H54 (cell line): ENCODE data around the gene SLC35E3.
"Not testable (repeated sequence)": the region's sequence is repeated elsewhere in the genome, so short reads cannot be mapped to it uniquely, and the experiment has no call there.

Experiments
- DNase-seq: peaks from one replicate; pipeline ENCODE4 v3.0.0; 2011; ENCODE audit warnings: low spot score, mixed read lengths; ENCODE audit not compliant: insufficient read length
- FAIRE-seq: peaks from 3 replicates; lab custom pipeline; 2011; peaks lifted over from hg19 to GRCh38; lab: Jason Lieb, UNC
- POLR2A ChIP-seq: IDR thresholded peaks from 2 replicates; pipeline ENCODE4 v1.6.1; 2011; ENCODE audit warnings: low read depth, mild to moderate bottlenecking, low read length

SLC35E3 gene

GRCh38 chr12:68793975-68794652, 48.1 kb downstream of the SLC35E3 start:
- FAIRE-seq (no peak), DNase-seq (no peak)
- TF ChIP-seq POLR2A, result no peak

GRCh38 chr12:68794653-68795251, 48.8 kb downstream of the SLC35E3 start:
- no peak for DNase-seq
- TF ChIP-seq POLR2A, result no peak
- FAIRE-seq, result peak; percentile 11

DNA sequence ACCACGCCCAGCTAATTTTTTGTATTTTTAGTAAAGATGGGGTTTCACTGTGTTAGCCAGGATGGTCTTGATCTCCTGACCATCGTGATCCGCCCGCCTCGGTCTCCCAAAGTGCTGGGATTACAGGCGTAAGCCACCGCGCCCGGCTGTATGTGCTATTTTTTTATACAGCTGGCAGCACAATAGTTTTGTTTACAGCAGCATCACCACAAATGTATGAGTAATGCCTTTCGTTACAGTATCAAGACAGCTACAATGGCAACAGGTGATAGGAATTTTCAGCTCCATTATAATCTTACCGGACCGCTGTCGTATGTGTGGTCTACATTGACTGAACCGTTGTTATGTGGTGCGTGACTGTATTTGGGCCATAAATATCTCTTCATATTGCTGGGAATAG, 50.4 kb downstream of the SLC35E3 start:
- FAIRE-seq (no peak), DNase-seq (no peak)
- TF ChIP-seq POLR2A, result no peak

DNA sequence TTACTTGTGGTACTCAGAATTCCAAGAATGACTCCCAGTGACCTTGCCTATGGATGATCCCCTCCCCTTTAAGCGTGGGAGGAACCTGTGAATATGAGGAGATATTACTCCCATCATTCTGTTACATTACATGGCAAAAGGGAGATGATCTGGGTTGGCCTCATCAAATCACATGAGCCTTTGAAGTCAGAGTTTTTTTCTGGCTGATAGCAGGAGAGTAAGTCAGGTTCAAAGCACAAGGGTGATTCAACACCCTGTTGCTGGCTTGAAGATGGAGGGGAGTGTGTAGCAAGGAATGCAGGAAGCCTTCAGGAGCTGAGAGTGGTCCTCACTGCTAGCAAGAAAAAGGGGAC, 52.9 kb downstream of the SLC35E3 start:
- TF ChIP-seq POLR2A, result no peak
- DNase-seq (no peak), FAIRE-seq (no peak)

DNA sequence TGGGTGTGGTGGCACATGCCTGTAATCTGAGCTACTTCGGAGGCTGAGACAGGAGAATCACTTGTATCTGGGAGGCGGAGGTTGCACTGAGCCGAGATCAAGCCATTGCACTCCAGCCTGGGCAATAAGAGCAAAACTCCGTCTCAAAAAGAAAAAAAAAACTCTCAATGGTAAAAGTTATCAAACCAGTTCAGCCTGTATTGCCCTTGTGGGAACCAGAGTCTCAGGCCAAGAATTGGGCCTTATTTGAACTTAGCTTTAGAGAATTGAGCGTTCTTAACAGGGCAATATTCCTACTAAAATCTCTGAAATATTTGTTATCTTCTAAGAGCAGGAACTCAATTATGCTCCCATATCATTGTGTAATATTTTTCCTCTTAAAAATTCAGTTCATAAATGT, 54.3 kb downstream of the SLC35E3 start:
- DNase-seq (no peak), FAIRE-seq (no peak)
- no peak for TF ChIP-seq POLR2A

DNA sequence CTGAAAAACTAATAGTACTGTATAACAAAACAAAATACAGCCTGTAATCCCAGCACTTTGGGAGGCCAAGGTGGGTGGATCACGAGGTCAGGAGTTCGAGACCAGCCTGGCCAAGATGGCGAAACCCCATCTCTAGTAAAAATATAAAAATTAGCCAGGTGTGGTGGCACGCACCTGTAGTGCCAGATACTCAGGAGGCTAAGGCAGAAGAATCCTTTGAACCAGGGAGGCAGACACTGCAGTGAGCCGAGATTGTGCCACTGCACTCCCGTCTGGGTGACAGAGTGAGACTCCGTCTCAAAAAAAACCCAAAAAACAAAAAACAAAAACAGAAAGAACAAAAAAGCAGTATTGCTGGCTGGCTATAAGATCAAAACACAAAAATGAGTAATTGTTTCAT, 55.1 kb downstream of the SLC35E3 start:
- FAIRE-seq, DNase-seq: not testable (repeated sequence)

DNA sequence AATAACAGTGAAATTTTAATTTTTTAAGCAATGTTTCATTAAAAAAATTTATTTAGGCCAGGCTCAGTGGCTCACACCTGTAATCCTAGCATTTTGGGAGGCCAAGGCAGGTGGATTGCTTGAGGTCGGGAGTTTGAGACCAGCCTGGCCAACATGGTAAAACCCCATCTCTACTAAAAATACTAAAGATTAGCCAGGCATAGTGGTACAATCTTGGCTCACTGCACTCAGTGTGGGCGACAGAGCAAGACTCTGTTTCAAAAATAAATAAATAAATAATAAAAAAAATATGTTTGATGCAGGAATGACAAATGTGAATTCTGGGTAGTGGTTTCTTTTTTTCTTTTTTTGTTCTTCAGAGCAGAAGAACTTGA, 56.4 kb downstream of the SLC35E3 start:
- not testable (repeated sequence) for DNase-seq, FAIRE-seq

DNA sequence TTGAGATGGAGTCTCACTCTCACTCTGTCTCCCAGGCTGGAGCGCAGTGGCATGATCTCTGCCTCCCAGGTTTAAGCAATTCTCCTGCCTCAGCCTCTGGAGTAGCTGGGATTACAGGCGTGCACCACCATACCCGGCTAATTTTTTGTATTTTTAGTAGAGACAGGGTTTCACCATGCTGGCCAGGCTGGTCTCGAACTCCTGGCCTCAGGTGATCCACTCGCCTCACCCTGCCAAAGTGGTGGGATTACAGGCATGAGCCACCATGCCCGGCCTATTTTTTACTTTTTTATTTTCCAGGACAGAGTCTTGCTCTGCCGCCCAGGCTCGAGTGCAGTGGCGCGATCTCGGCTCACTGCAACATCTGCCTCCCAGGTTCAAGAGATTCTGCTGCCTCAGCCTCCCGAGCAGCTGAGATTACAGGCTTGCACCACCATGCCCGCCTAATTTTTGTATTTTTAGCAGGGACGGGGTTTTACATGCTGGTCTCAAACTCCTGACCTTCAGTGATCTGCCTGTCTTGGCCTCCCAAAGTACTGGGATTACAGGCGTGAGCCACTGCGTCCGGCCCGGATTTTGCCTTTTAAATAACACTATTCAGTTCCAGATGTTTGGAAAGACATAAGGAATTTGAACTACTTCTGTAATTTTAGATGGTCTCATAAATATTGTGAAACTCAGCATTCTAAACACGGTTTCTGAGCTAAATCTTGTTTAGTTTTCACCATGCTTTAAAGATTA, 57.1 kb downstream of the SLC35E3 start:
- not testable (repeated sequence) for DNase-seq

GRCh38 chr12:68803948-68804656, 58.1 kb downstream of the SLC35E3 start:
- DNase-seq, result no peak

More for the DNA sequence above, 57.1 kb downstream of the SLC35E3 start:
- FAIRE-seq, result not testable (repeated sequence)

GRCh38 chr12:68804657-68805591, 58.9 kb downstream of the SLC35E3 start:
- no peak for FAIRE-seq
- no peak for TF ChIP-seq POLR2A
- no peak for DNase-seq

More at GRCh38 chr12:68803948-68804656, 58.1 kb downstream of the SLC35E3 start:
- FAIRE-seq, result no peak
- no peak for TF ChIP-seq POLR2A

- FAIRE-seq, result no peak
- no peak for DNase-seq
- no peak for TF ChIP-seq POLR2A
Observed at GRCh38 chr12:68805592-68806120, 59.7 kb downstream of the SLC35E3 start.

DNA sequence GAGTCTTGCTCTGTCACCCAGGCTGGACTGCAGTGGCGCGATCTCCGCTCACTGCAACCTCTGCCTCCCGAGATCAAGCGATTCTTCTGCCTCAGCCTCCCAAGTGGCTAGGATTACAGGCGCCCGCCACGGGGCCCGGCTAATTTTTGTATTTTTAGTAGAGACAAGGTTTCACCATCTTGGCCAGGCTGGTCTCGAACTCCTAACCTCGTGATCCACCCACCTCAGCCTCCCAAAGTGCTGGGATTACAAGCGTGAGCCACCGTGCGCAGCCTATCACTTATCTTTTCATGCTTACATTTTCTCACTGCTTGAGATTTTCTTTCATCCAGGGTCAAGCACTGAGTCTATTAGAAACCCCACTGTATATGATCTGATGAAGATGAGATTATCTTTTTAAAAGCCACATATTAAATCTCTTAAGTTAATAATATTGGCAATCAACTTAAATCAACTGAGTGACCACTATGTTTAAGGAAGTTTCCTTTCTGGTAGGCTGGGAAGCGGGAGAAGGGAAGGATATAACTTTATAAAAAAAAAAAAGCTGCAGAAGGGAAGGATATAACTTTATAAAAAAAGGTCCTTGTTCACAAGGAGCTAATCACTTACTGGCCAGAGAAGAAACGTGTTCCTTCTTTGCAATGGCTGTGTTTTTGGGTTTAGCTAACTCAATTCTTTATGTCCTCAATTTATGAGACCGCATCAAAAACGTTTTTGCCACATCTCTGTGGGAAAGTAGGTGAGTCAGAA, 60.7 kb downstream of the SLC35E3 start:
- DNase-seq (no peak), FAIRE-seq (no peak)
- no peak for TF ChIP-seq POLR2A

- DNase-seq, FAIRE-seq: not testable (repeated sequence)
Observed at GRCh38 chr12:68807274-68807575, 61.2 kb downstream of the SLC35E3 start.
